Tibial artery (tissue), 4 donors: ENCODE measurements around the gene STX19.

ENCODE experiments used
- DNase-seq, 2 donors: peaks; one replicate each; pipeline ENCODE4 v3.0.0-alpha.2; 2019
- H3K27ac ChIP-seq, 2 donors: fragments of 200-600 bp; sonication (generic) in 1 of 2; 1 replicate in 1 of 2; 2 replicates in 1 of 2; pipeline ENCODE4 v1.5.1; 2018 to 2019; ENCODE audit warnings: mild to moderate bottlenecking in 1 of 2
- H3K27me3 ChIP-seq, 2 donors: fragments of 200-600 bp; sonication (generic) in 1 of 2; one replicate each; pipeline versions ENCODE4 v1.5.1 to v1.6.0; 2016 to 2019
- H3K36me3 ChIP-seq, 3 donors: fragments of 200-600 bp; sonication (generic) in 2 of 3; one replicate each; pipeline ENCODE4 v1.5.1; 2016 to 2019; ENCODE audit warnings: mild to moderate bottlenecking in 2 of 3
- H3K4me1 ChIP-seq, 4 donors: fragments of 200-600 bp; sonication (generic) in 2 of 4; 1 replicate in 3 of 4; 2 replicates in 1 of 4; pipeline ENCODE4 v1.5.1; 2016 to 2019
- H3K4me3 ChIP-seq, 2 donors: fragments of 200-600 bp; sonication (generic) in 1 of 2; 1 replicate in 1 of 2; 2 replicates in 1 of 2; pipeline ENCODE4 v1.5.1; 2018 to 2019; ENCODE audit warnings: mild to moderate bottlenecking in 2 of 2
- H3K9me3 ChIP-seq, 3 donors: fragments of 200-600 bp; sonication (generic) in 1 of 3; one replicate each; pipeline ENCODE4 v1.5.1; 2016 to 2019
- intact Hi-C: fragments of 100-400 bp; cut with DNase I; formaldehyde crosslinking; loops from one replicate; pipeline ENCODE4 v1.15.0; 2023; ENCODE audit warnings: low total_unique reads
- TF ChIP-seq, protein P1 (sequence below), 2 experiments: fragments of 200-600 bp in 1 of 2; fragments of 450-650 bp in 1 of 2; IDR thresholded peaks; one replicate each; pipeline ENCODE4 v1.5.1; 2017 to 2019; ENCODE audit warnings: antibody characterized with exemption in 2 of 2, mild to moderate bottlenecking in 1 of 2, moderate library complexity in 1 of 2

STX19 gene

DNA sequence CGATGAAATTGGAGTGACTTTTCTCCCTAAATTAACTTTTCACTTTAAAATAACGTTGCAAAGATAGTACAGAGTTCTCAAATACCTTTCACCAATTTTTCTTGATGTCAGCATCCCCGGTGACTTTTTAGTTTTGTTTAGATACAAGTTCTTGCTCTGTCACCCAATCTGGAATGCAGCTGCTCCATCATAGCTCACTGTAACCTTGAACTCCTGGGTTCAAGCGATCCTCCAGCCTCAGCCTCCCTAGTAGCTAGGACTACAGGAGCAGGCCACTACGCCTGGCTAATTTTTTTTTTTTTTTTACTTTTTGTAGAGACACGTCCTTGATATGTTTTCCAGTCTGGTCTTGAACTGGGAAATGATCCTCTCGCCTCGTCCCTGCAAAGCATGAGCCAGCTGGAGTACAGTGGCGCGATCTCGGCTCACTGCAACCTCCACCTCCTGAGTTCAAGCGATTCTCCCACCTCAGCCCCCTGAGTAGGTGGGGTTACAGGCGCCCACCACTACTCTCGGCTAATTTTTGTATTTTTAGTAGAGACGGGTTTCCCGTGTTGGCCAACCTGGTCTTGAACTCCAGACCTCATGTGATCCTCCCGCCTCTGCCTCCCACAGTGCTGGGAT is 35.2 kb upstream of the STX19 start:
- Histone ChIP-seq H3K4me1 (peaks cover 0 to 33% (median 17%) of the 10 kb centered on the region in 4 donors), H3K4me3 (peak overlapping the region; percentile 66 to 91), H3K9me3 (no peaks in the 10 kb centered on the region), H3K36me3 (peaks cover 0 to 19% (median 0%) of the 10 kb centered on the region in 3 donors), H3K27ac (peak overlapping the region; percentile 93 to 98), H3K27me3 (no peaks in the 10 kb centered on the region)
- TF ChIP-seq, protein P1, sequence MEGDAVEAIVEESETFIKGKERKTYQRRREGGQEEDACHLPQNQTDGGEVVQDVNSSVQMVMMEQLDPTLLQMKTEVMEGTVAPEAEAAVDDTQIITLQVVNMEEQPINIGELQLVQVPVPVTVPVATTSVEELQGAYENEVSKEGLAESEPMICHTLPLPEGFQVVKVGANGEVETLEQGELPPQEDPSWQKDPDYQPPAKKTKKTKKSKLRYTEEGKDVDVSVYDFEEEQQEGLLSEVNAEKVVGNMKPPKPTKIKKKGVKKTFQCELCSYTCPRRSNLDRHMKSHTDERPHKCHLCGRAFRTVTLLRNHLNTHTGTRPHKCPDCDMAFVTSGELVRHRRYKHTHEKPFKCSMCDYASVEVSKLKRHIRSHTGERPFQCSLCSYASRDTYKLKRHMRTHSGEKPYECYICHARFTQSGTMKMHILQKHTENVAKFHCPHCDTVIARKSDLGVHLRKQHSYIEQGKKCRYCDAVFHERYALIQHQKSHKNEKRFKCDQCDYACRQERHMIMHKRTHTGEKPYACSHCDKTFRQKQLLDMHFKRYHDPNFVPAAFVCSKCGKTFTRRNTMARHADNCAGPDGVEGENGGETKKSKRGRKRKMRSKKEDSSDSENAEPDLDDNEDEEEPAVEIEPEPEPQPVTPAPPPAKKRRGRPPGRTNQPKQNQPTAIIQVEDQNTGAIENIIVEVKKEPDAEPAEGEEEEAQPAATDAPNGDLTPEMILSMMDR (IDR thresholded peaks at IDR 0.05), result no peak
- no peak for DNase-seq
- intact Hi-C loops, result no loop called here

- intact Hi-C loops, result no loop called here
- H3K36me3 ChIP-seq, result peaks cover 0 to 19% (median 0%) of the 10 kb centered on the region in 3 donors
- TF ChIP-seq, protein P1 (IDR thresholded peaks at IDR 0.05), result no peak
Measured at GRCh38 chr3:94062513-94063404, 34.4 kb upstream of the STX19 start, which contains the start of the genes DHFR2 and NSUN3. Gene DHFR2, minus strand, starts transcription at chr3:94062916. Its CDS starts 1,405 bp downstream, at chr3:94061511. Gene NSUN3, plus strand, starts transcription at chr3:94063061. Its CDS starts 66 bp downstream, at chr3:94063127.

DNA sequence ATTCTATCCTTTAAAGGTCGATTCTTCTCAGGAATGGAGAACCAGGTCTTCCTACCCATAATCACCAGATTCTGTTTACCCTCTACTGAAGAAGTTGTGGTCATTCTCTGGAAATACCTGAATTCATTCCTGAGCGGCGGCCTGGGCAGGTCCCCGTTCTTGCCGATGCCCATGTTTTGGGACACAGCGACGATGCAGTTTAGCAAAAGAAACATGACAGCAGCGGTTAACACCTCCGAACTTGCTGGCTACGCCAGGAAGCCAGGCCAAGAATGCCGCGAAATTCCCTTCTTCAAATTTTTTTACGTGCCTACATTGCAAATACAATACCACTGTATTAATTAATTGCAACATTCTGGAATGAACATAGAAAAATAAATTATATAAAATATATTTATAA is 32.9 kb upstream of the STX19 start:
- no peak for DNase-seq
- TF ChIP-seq, protein P1 (IDR thresholded peaks at IDR 0.05), result no peak
- no peak overlapping the region for H3K4me3 ChIP-seq
- peaks cover 0 to 31% (median 17%) of the 10 kb centered on the region in 4 donors for H3K4me1 ChIP-seq
- peaks cover 0 to 10% (median 0%) of the 10 kb centered on the region in 3 donors for H3K36me3 ChIP-seq
- H3K27ac ChIP-seq, result no peak overlapping the region
- H3K9me3 ChIP-seq, result no peaks in the 10 kb centered on the region
- intact Hi-C loops, result no loop called here
- H3K27me3 ChIP-seq, result no peaks in the 10 kb centered on the region

More at GRCh38 chr3:94062513-94063404, 34.4 kb upstream of the STX19 start, which contains the start of the genes DHFR2 and NSUN3:
- Histone ChIP-seq H3K27me3 (no peaks in the 10 kb centered on the region), H3K27ac (peak within 1 kb of the TSS; percentile 93 to 98), H3K9me3 (no peaks in the 10 kb centered on the region), H3K4me1 (peaks cover 0 to 31% (median 17%) of the 10 kb centered on the region in 4 donors), H3K4me3 (peak within 1 kb of the TSS; percentile 66 to 91)
- DNase-seq, result peak; percentile 93 to 96

DNA sequence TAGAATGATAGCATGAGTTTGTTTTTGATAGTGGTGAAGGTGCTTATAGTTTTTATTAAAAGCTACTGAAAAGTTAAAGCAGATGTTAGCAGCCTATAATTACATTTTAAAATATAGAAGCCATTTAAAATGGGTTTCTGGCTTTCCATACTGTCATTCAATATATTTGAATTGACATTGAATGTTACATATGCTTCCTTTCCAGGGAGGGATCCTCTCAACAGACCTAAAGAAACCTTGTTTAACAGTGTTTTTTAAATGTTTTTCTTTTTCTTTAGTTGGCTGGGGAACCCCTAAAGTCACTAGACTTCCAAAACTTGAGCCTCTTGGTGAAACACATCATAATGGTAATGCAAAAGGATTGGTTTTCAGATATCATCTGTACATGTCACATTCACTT is 22.1 kb upstream of the STX19 start:
- intact Hi-C loops, result no loop called here
- no peaks in the 10 kb centered on the region for H3K27me3 ChIP-seq
- no peaks in the 10 kb centered on the region for H3K4me1 ChIP-seq
- no peaks in the 10 kb centered on the region for H3K9me3 ChIP-seq
- H3K27ac ChIP-seq, result no peak overlapping the region
- no peaks in the 10 kb centered on the region for H3K36me3 ChIP-seq
- no peak for DNase-seq
- TF ChIP-seq, protein P1 (IDR thresholded peaks at IDR 0.05), result no peak
- H3K4me3 ChIP-seq, result no peak overlapping the region

DNA sequence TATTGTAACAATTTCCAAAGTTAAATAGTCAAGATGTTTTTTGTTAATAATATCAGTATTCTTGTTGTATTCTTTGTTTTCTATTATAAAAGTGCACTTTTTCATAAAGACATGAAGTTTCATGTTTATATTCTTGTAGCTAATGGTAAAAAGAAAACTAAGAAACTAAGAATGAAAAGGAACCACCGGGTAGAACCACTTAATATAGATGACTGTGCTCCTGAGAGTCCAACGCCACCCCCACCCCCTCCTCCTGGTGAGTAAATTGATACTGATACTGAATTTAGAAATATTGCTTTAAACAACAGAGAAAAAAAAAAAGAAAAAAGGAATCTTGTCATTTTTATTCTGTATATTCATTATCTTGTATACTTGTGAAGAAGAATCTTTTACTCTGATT is 20.9 kb upstream of the STX19 start:
- Histone ChIP-seq H3K36me3 (peaks cover 5 to 9% (median 7%) of the 10 kb centered on the region in 3 donors), H3K4me1 (no peaks in the 10 kb centered on the region), H3K4me3 (no peak overlapping the region), H3K27ac (no peak overlapping the region), H3K9me3 (no peaks in the 10 kb centered on the region), H3K27me3 (no peaks in the 10 kb centered on the region)
- intact Hi-C loops, result no loop called here
- TF ChIP-seq, protein P1 (IDR thresholded peaks at IDR 0.05), result no peak
- no peak for DNase-seq
